ENCODE data around the gene PHKG2.

DNA sequence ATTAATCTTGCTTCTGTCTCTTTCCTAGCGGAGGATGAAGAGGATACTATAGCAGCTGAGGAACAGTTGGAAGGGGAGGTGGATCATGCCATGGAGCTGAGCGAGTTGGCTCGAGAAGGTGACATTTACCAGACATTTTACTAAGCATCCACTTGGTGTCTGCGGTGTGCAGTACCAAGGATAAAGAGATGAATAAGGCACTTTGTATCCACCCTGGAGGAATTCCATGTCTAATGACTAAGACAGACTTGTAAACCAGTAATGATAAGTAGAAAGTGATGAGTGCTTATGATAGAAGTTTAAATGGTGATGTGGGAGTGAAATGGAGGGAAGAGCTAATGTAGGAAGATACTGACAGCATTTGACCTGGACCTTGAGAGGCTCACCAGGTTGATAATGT lies 37.3 kb upstream of the PHKG2 start:
- TF ChIP-seq CTCF (IDR thresholded peaks at IDR 0.05; ENCODE audit: poor library complexity, severe bottlenecking) (no peak), RAD21 (conservative IDR thresholded peaks at IDR 0.05) (no peak), MXI1 (conservative IDR thresholded peaks at IDR 0.05; ENCODE audit: poor library complexity, severe bottlenecking) (no peak), SMC3 (conservative IDR thresholded peaks at IDR 0.05; ENCODE audit: poor library complexity) (no peak), EP300 (conservative IDR thresholded peaks at IDR 0.05; ENCODE audit: poor library complexity, severe bottlenecking) (no peak)

Data from neural cell (in vitro differentiated cells).